HG02943 (cell line): Measurements from ENCODE around the gene TBL1XR1.
A peak's percentile ranks its signal among the peaks of the same experiment; 100 is the strongest.

Source experiments
- ATAC-seq: cut with Tn5 transposase; IDR thresholded peaks from one replicate; pipeline ENCODE4 v1.9.1; 2021; ENCODE audit warnings: mild to moderate bottlenecking, low read depth, moderate library complexity; ENCODE audit not compliant: unreplicated experiment

TBL1XR1 gene

DNA sequence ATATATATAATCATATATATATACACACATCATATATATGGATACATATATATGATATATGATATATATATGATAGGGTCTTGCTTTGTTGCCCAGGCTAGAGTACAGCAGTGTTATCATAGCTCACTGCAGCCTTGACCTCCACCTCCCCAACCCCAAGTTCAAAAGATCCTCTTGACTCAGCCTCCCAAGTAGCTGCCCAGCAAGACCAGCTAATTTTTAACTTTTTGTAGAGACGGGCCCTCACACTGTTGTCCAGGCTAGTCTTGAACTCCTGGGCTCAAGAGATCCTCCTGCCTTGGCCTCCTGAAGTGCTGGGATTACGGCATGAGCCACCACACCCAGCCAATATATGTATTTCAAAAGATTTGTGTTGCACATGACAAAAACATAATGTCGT lies 83.0 kb downstream of the TBL1XR1 start:
- ATAC-seq = no peak

DNA sequence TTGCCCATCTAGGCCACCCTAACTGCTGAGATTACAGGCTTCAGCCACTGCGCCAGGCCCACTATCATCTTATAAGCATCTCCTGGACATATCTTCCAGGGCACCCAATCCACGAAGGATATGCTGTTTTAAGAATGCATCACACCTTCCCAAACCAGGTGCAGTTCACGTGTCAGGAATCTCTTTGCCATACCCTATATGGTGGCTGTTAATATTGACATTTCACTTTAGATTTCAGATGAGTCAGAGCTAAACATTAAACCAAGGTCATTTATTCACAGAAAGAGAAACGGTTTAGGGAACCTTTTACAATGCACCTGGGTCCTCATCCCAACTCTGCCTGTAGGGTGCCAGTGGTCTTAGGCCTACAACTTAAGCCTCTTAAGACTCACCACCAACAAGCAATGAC lies 85.7 kb downstream of the TBL1XR1 start:
- ATAC-seq = no peak

DNA sequence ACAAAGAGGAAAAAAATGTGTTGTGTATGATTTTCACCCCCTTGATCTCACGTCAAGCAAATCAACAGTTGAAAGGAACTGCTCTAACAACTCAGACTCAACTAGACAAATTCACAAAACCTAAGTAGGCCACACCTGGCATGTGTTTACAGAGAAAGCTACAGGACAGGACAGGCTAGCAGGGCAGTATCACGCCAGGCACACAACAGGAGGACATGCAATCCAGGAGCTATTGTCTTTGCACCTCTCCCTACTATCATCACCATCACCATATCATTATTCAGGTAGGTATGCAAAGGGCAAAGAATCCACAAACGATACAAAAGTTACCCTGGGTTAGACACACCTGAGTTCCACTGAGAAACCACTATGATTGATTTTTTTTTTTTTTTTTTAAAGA lies 86.4 kb downstream of the TBL1XR1 start:
- no peak for ATAC-seq

DNA sequence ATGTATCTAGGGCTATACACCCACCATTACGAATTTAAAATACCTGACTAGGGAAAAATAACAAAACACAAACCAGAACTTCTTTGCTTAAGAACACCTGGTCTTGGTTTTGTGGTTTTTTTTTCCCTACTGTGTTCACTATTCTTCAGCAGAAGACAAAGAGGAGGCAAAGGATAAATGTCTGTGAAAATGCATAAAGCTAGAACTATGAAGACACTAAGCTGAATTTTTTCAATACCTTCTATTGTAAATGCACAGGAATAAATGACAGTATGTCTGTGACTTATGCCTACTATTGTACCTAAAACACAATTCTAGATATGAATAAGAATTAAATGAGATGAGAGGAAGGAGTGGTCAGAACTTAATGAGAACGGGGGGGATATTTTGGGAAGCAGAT lies 86.9 kb downstream of the TBL1XR1 start:
- no peak for ATAC-seq

DNA sequence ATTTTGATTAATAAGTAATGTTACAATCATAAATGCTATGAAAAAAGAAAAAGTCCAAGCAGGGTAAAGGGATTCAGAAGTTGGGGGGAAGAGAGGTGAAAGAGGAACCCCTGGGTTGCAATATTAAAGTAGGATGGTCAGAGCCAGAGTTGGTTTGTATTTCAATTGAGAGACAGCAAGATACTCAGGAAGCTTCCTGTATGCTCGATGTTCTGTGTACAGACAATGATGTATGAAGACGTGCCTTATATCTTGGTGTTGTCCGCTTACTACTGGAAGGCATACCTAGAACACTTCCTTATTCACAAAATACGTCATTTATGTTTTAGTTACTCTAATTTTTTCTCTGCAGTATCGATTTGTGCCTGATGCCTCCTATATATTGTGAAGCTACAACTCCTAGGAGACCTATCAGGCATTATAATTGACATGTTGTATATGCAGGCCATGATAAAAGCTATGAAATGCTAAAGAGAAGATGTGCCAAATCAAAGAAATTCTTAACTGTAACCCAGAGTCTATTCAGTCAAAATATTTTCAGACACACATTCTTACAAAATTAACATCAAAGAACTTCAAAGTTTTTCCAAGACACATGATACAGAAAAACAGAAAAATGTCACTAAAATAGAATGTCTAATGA lies 87.5 kb downstream of the TBL1XR1 start:
- peak; percentile 56 for ATAC-seq

DNA sequence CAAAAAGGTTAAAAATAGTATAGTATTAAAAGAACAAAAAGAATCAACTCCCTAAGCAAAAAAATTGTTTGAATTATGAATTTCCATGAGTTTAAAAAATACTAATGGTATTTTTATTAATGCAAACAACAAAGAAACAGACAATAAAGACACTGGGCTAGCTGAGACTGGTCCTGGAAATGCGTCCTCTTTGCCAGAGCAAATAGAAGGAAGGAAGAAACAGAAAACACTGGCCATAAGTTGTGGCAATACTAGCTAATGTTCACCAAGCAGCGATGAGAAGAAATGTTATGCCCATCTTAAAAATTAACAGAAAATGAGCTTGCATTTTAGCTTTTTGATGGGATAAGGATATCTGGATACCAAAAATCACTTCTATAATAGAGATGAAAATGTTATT lies 88.6 kb downstream of the TBL1XR1 start:
- ATAC-seq = no peak

DNA sequence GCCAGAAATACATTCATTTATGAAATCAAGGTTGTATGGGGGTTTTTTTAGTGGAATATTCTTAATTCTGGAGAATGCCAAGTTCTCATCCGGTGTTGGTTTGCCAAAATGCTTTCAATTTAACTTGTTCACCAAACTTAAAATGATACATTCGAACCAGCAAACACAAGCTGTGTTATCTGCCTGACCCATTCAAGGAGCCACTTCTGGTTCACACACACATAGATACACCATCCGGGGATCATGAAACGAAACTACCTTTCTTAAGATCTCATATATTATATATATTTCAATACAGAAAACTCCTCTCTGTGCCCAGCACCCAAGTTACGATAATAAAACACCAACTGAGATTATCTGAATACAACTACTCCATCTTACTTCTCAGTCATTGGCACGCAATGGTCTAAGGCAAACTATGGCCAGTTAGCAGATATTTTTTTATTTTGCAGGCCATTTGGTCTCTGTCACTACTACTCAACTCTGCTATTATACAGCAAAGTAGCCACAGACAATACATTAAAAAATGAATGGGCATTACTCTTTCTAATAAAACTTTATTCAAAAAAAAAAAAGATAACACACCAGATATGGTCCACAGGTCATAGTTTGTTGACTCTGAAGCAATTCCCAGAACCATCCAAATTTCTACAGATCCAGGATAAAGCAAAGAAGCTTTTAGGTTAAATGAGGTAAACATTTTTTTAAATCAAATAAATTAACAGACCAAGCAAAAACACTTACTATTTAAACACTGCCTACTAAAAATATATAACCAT lies 89.6 kb downstream of the TBL1XR1 start:
- ATAC-seq = no peak

DNA sequence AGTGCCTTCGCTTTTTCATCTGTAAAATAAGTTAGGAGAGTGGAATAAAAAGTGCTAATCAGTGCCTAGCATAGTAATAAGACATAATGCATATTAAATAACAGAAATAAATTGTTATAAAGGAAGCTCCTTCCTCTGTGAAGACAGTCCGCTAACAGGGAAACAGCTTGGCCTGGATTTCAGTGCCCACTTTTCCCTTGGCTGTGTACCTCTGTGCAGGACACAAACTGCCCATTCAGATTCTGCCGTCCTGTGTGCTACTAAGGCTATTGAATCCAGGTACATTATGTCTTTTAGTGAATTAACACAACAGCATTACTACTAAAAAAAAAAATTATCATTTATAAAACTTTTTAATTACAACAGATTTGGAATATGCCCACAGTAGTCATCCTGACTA lies 90.7 kb downstream of the TBL1XR1 start:
- no peak for ATAC-seq

DNA sequence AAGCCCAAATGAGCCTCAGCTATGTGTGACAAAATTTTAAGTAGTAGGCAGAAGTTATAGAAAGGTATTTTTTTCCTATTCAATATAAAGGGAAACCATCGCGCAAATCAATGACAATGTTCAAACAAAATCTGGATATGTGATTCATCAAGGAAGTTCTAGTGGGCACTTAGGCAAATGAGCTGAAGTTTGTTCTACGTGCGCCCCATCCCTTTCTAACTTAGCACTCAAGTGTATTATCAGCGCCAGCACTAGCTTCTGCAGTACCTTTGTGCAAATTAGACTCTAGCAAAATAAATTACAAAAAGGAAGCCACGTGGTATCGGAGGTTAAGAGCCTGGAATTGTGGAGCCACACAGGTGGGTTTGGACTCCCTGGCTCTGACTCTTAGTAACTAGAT lies 91.1 kb downstream of the TBL1XR1 start:
- peak; percentile 49 for ATAC-seq

DNA sequence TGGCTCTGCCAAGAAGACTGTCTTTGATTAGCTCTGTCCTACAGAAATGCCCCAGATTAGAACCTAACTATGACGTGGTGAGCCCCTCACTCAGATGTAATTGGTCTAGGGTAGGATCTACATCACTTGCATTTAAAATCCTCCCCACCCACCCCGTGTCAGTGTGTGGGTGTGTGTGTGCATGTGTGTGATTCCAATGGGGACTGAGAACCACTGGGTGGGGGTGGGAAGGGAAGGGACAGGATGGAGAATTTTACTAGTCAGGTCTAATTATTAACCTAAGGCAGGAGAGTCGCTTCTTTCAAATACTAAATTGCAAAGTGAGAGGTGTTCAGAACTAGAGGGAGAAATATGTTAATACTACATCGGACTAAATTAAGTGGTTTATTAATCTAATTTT lies 91.7 kb downstream of the TBL1XR1 start:
- no peak for ATAC-seq

DNA sequence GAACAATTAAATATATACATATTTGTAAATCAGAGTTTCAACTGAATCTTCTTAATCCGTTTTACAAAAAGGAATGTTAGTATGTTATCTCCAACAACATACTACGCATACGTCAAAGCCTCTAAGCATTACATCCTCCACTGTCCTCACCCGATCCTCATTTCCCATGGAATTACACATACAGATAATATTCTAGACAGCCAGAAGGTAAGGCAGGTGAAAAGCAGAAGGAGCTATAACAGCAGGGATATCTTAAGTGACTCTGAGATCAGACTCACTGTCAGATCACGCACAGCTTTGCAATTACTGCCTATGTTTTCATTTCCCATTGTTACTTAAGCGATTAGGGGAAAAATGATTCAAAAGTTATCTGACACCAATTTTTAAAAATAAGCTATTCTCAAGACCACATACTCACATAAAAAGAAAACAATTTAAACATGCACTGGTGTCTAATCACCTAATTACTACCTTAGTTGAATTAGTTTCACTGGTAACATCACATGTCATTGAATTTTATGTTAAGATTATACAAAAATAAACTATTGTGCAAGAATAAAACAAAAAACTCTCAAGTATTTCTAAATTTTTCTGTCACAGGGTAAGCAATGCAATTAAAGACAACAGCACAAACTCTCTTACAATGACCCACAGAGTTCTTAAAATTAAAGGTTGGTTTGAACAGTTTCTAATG lies 92.8 kb downstream of the TBL1XR1 start:
- no peak for ATAC-seq

DNA sequence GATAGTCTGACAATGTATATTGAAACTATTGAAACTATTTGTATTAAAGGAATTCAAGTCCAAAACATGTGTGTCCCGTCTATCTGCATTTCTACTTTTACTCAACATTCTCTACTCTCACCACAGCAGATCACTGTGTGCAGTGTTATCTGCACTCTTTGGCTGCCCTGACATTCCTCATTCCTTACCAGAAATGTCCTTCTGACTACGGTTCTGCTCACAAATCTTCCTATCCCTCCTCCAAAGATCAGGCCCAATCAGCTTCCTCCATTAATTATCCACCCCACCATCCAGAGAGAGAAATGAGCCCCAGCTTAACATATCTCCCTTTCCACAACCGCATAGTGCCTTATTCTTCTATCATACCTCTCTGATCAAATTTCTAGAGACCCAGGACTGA lies 94.7 kb downstream of the TBL1XR1 start:
- ATAC-seq = no peak

DNA sequence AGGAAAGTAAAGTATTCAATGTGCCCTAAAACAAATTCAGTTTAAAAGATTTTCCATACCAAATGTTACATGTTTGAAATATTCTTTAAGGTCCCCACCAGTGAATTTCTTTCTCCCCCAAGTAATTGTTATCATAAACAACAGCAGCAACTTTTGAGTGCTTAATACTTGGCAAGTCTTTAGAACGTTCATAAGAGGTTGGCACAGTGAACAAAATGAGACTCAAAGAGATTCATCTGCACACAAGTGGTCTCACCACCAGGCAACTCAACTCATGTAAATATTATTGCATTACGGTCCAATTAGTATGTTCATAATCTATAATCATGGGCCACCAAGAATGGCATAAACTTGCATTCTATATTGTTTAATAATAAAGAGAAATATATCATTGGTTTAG lies 98.7 kb downstream of the TBL1XR1 start:
- no peak for ATAC-seq

DNA sequence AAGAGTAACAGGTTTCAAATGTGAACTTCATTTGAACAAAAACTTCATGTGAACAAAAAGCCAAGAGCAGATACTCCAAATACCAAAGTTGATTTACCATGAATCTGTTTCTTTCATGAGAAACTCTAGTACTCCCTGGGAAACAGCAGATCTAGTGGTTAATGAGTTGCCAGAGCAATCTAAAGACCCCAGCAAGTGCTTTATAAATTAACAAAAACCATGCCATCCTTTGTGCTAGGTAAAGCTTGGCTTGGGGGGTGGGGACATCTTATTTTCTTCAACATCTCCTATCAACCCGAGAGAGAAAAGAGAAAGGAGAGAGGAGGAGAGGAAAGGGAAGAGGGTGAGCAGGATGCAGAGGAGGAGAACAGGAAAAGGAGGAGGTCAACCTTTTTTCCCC lies 100.7 kb downstream of the TBL1XR1 start:
- no peak for ATAC-seq

DNA sequence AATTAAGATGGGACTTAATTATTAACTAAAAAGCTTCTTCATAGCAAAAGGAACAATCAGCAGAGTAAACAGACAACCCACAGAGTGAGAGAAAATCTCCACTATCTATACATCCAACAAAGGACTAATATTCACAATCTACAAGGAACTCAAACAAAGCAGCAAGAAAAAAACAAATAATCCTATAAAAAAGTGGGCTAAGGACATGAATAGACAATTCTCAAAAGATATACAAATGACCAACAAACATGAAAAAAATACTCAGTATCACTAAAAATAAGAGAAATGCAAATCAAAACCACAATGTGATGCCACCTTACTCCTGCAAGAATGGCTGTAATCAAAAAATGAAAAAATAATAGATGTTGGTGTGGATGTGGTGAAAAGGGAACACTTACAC lies 103.3 kb downstream of the TBL1XR1 start:
- ATAC-seq = no peak

DNA sequence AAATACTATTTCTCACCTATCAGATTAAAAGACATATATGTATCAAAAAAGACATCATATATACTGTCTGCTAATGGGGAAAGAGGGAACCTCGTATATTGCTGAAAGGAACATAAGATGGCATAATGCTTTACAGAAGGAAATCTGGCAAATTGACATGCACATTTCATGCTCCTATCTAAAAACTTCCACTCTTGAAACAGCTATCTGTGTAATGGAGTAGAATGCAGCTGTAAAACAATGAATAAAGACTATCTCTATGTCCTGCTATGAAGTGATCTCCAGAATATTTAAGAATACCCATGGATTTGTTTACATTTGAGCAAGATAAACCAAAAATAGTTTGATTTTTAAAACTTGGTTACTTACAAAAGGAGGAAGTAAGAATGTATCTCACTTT lies 107.4 kb downstream of the TBL1XR1 start:
- no peak for ATAC-seq

DNA sequence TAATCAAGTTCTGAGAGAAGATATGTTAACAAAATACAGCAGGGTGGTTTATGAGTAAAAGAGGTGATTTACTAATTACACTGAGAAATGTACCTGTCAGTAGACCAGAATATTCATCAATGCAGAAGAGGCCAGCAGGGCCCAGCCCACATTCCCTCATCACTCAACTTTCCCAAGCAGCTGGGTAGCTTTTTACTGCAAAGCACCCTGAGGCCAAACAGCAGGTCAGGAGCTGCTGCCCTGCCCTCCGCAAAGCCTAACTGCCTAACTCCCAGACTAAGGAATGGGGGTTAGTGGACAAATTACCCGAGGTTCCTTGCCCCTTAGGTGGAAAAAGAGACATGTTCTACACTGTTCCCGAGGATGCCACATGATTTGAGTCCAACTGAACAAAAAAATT lies 108.2 kb downstream of the TBL1XR1 start:
- ATAC-seq = no peak

DNA sequence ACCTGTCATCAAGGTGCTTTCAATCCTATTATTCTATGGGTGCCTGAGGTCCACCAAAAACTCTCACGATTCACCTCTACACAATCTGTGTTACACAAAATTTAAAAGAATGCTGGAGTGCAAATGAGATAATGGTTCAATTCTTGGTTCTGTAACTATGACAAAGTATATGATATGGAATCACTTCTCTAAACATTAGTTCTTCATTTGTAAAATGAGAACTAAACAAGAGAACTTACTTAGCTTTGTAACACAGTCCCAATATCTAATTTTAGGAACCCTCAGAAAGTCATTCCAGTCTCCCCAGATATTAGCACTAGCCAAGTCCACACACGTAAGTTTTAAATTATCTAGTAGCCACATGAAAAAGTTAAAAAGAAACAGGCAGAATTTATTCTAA lies 111.5 kb downstream of the TBL1XR1 start:
- ATAC-seq = no peak

DNA sequence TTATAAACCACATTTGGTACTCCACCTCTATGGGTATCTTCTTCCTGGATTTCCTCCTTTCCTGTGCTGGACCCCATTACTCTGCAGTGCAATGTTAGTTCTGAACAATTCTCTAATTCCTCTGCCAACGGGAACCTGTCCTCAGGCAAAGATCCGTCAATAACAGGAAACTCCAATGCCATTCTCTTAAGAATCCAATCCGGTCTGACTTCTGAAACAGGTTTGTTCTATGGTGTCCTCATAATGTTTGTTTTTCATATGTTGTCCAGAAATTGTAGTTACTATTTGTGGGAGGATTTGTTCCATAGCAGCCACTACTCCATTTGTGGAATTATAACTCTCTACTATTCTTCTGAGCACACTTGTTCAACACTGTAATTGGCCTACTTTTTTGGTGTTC lies 112.7 kb downstream of the TBL1XR1 start:
- ATAC-seq = no peak

DNA sequence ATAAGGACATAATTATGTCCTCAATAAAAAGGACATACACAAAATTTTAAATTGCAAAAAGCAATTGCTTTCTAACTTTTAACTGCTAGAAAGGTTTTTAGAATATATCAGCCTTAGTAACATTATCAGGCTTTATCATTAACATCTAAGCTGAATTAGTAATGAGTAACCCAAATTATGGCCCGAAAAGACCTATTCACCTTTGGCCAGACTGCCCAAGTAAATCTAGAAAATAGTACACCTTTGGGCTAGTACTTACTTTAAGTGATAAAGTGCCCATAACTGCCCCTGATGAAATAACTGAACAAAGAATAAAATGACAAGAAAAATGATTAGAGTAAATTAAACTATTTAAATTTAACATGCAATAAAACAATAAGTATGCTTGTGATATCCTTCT lies 117.2 kb downstream of the TBL1XR1 start:
- ATAC-seq = no peak

DNA sequence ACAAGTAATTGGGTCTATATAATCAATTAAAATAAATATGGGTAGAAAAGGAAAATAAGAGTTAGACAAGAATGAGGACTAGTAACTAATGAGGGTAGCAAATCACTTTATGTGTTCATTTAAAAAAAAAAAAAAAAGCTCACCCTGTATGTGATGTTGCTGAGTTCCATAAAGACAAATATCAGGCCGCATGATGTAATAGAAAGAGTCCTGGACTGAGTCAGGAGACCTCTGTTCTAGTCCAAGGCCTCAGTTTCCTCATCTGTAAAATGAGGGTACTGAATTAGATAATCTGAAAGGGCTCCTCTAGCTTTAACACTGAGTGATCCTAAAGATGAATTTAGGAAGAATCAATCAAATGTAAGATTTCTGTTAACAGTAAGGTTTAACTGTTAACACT lies 117.6 kb downstream of the TBL1XR1 start:
- ATAC-seq = no peak
